Ascending aorta (tissue), 2 donors: ENCODE results near the gene PCDHGC5. TPM values are rescaled to one million over a fixed set of nuclear protein-coding genes. Genes with fewer than 3 reads are reported as not detected.
A peak's percentile ranks its signal among the peaks of the same experiment; 100 is the strongest.

ENCODE experiments used
- DNase-seq, 2 donors: peaks; one replicate each; pipeline ENCODE4 v3.0.0-alpha.2; 2019; ENCODE audit warnings: low spot score in 2 of 2
- H3K27ac ChIP-seq, 2 donors: fragments of 200-600 bp; sonication (generic); one replicate each; pipeline ENCODE4 v1.5.1; 2016 to 2017; ENCODE audit warnings: mild to moderate bottlenecking in 1 of 2
- H3K27me3 ChIP-seq: fragments of 200-600 bp; sonication (generic); one replicate; pipeline ENCODE4 v1.5.1; 2017
- H3K36me3 ChIP-seq, 2 donors: fragments of 200-600 bp; sonication (generic); one replicate each; pipeline ENCODE4 v1.5.1; 2016
- H3K4me1 ChIP-seq, 2 donors: fragments of 200-600 bp; sonication (generic); one replicate each; pipeline ENCODE4 v1.5.1; 2016 to 2017; ENCODE audit warnings: mild to moderate bottlenecking in 1 of 2
- H3K4me3 ChIP-seq, 2 donors: fragments of 200-600 bp; sonication (generic); one replicate each; pipeline ENCODE4 v1.5.1; 2016 to 2017; ENCODE audit warnings: mild to moderate bottlenecking in 1 of 2
- H3K9me3 ChIP-seq, 2 donors: fragments of 200-600 bp; sonication (generic); one replicate each; pipeline ENCODE4 v1.5.1; 2016
- intact Hi-C: fragments of 100-400 bp; cut with DNase I; formaldehyde crosslinking; loops from one replicate; pipeline ENCODE4 v1.15.1; 2023
- total RNA-seq: library from RNA; depleted of rRNA; stranded (reverse); fragments of >200 nt; gene quantifications from one replicate; pipeline ENCODE4 v1.1.0, GENCODE V29; 2016
- TF ChIP-seq, protein P1 (sequence below), 3 experiments: fragments of 200-600 bp in 2 of 3; fragments of 450-650 bp in 1 of 3; sonication (generic) in 2 of 3; IDR thresholded peaks; one replicate each; pipeline ENCODE4 v1.5.1; 2016 to 2019; ENCODE audit warnings: antibody characterized with exemption in 3 of 3, mild to moderate bottlenecking in 1 of 3, moderate library complexity in 1 of 3

Gene PCDHGC5
- total RNA-seq, 1 donor from 2014 or later = 0.11 TPM

DNA sequence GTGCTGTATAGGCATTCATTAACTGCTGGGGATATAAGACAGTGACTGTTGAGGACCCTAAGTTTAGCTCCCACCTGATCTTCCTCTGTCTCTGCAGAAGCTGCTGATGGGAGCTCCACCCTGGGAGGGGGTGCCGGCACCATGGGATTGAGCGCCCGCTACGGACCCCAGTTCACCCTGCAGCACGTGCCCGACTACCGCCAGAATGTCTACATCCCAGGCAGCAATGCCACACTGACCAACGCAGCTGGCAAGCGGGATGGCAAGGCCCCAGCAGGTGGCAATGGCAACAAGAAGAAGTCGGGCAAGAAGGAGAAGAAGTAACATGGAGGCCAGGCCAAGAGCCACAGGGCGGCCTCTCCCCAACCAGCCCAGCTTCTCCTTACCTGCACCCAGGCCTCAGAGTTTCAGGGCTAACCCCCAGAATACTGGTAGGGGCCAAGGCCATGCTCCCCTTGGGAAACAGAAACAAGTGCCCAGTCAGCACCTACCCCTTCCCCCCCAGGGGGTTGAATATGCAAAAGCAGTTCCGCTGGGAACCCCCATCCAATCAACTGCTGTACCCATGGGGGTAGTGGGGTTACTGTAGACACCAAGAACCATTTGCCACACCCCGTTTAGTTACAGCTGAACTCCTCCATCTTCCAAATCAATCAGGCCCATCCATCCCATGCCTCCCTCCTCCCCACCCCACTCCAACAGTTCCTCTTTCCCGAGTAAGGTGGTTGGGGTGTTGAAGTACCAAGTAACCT is 22.1 kb downstream of the PCDHGC5 start:
- Histone ChIP-seq H3K27ac (peak overlapping the region; percentile 98 to 99), H3K4me1 (peaks cover 39 to 56% of the 10 kb centered on the region in 2 donors), H3K36me3 (peaks cover 0 to 9% of the 10 kb centered on the region in 2 donors), H3K4me3 (no peak overlapping the region), H3K9me3 (no peaks in the 10 kb centered on the region), H3K27me3 (no peaks in the 10 kb centered on the region)
- TF ChIP-seq, protein P1, sequence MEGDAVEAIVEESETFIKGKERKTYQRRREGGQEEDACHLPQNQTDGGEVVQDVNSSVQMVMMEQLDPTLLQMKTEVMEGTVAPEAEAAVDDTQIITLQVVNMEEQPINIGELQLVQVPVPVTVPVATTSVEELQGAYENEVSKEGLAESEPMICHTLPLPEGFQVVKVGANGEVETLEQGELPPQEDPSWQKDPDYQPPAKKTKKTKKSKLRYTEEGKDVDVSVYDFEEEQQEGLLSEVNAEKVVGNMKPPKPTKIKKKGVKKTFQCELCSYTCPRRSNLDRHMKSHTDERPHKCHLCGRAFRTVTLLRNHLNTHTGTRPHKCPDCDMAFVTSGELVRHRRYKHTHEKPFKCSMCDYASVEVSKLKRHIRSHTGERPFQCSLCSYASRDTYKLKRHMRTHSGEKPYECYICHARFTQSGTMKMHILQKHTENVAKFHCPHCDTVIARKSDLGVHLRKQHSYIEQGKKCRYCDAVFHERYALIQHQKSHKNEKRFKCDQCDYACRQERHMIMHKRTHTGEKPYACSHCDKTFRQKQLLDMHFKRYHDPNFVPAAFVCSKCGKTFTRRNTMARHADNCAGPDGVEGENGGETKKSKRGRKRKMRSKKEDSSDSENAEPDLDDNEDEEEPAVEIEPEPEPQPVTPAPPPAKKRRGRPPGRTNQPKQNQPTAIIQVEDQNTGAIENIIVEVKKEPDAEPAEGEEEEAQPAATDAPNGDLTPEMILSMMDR (IDR thresholded peaks at IDR 0.05) = no peak
- DNase-seq = no peak
- intact Hi-C loops = loop anchor here (5.0 kb wide), 1 partner anchor 1641 kb away; no protein-coding TSS in a partner anchor

DNA sequence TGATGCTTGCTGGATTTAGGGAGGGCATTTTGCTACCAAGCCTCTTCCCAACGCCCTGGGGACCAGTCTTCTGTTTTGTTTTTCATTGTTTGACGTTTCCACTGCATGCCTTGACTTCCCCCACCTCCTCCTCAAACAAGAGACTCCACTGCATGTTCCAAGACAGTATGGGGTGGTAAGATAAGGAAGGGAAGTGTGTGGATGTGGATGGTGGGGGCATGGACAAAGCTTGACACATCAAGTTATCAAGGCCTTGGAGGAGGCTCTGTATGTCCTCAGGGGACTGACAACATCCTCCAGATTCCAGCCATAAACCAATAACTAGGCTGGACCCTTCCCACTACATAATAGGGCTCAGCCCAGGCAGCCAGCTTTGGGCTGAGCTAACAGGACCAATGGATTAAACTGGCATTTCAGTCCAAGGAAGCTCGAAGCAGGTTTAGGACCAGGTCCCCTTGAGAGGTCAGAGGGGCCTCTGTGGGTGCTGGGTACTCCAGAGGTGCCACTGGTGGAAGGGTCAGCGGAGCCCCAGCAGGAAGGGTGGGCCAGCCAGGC is 23.0 kb downstream of the PCDHGC5 start:
- Histone ChIP-seq H3K27ac (peak overlapping the region; percentile 98 to 99), H3K27me3 (no peaks in the 10 kb centered on the region), H3K36me3 (peaks cover 0 to 14% of the 10 kb centered on the region in 2 donors), H3K4me1 (peaks cover 42 to 57% of the 10 kb centered on the region in 2 donors), H3K4me3 (peak overlapping the region in 1 of 2 donors; percentile 78), H3K9me3 (no peaks in the 10 kb centered on the region)
- DNase-seq = no peak
- intact Hi-C loops = loop anchor here (5.0 kb wide), 1 partner anchor 1640 kb away; no protein-coding TSS in a partner anchor
- TF ChIP-seq, protein P1 (IDR thresholded peaks at IDR 0.05) = no peak

- H3K9me3 ChIP-seq = no peaks in the 10 kb centered on the region
- intact Hi-C loops = loop anchor here (5.0 kb wide), 1 partner anchor 1640 kb away; no protein-coding TSS in a partner anchor
- TF ChIP-seq, protein P1 (IDR thresholded peaks at IDR 0.05) = peak; percentile 83 to 87 (median 86)
- peaks cover 36 to 51% of the 10 kb centered on the region in 2 donors for H3K4me1 ChIP-seq
- peak overlapping the region; percentile 98 to 99 for H3K27ac ChIP-seq
- H3K4me3 ChIP-seq = peak overlapping the region; percentile 52 to 78
- H3K27me3 ChIP-seq = no peaks in the 10 kb centered on the region
- peak in 1 of 2 donors; percentile 93 for DNase-seq
- peaks cover 0 to 14% of the 10 kb centered on the region in 2 donors for H3K36me3 ChIP-seq
Measured at GRCh38 chr5:141512390-141512910, 23.6 kb downstream of the PCDHGC5 start.

- TF ChIP-seq, protein P1 (IDR thresholded peaks at IDR 0.05) = no peak
- intact Hi-C loops = loop anchor here (1.0 to 5.0 kb wide), 2 partner anchors 11 to 1639 kb away; no protein-coding TSS in a partner anchor
- Histone ChIP-seq H3K9me3 (no peaks in the 10 kb centered on the region), H3K36me3 (peaks cover 0 to 14% of the 10 kb centered on the region in 2 donors), H3K4me3 (peak overlapping the region; percentile 52 to 78), H3K27ac (peak overlapping the region; percentile 98 to 99), H3K4me1 (peaks cover 31 to 45% of the 10 kb centered on the region in 2 donors), H3K27me3 (no peaks in the 10 kb centered on the region)
- no peak for DNase-seq
Measured at GRCh38 chr5:141512911-141513626, 24.2 kb downstream of the PCDHGC5 start.

- H3K4me3 ChIP-seq = peak overlapping the region; percentile 52 to 78
- H3K27me3 ChIP-seq = no peaks in the 10 kb centered on the region
- DNase-seq = peak; percentile 82 to 94
- TF ChIP-seq, protein P1 (IDR thresholded peaks at IDR 0.05) = no peak
- peak overlapping the region; percentile 98 to 99 for H3K27ac ChIP-seq
- H3K36me3 ChIP-seq = peaks cover 0 to 18% of the 10 kb centered on the region in 2 donors
- intact Hi-C loops = loop anchor here (1.0 to 5.0 kb wide), 2 partner anchors 11 to 1639 kb away; no protein-coding TSS in a partner anchor
- H3K9me3 ChIP-seq = no peaks in the 10 kb centered on the region
- H3K4me1 ChIP-seq = peaks cover 27 to 38% of the 10 kb centered on the region in 2 donors
Measured at GRCh38 chr5:141513627-141514329, 24.9 kb downstream of the PCDHGC5 start.
